Natural killer cell treated with Interleukin-12 subunit alpha and Interleukin-12 subunit beta and Interleukin-15 and Interleukin-18, amount 100 ng/mL, for 72 hours (primary cell): ENCODE data around the gene FAM149B1. TPM values are rescaled to one million over a fixed set of nuclear protein-coding genes. Genes with fewer than 3 reads are reported as not detected.

Source experiments
- total RNA-seq, 2 donors: library from RNA; stranded (reverse); gene quantifications; one replicate each; pipeline ENCODE4 v1.2.3, GENCODE V29; 2022

FAM149B1 gene
- total RNA-seq, 2 donors from 2014 or later: 12.3 to 13.4 TPM

Other genes with a start within 250 kb of the FAM149B1 start
- not detected for gene PLA2G12B, start 213.3 kb upstream of the FAM149B1 start, total RNA-seq
- 10 to 100 TPM; 30.8 to 61.1 TPM for gene P4HA1, start 71.3 kb upstream of the FAM149B1 start, total RNA-seq
- gene NUDT13, start 57.7 kb upstream of the FAM149B1 start, total RNA-seq: 1 to 10 TPM; 1.1 to 1.3 TPM
- gene ECD, start 111 bp upstream of the FAM149B1 start, total RNA-seq: 10 to 100 TPM; 38.8 to 42.0 TPM
- 10 to 100 TPM; 38.8 to 68.9 TPM for gene DNAJC9, start 79.1 kb downstream of the FAM149B1 start, total RNA-seq
- gene MRPS16, start 84.5 kb downstream of the FAM149B1 start, total RNA-seq: 100 to 1,000 TPM in 1 of 2 donors, 10 to 100 TPM in 1; 83.1 to 118 TPM
- gene CFAP70, start 190.7 kb downstream of the FAM149B1 start, total RNA-seq: 1 to 10 TPM in 1 of 2 donors, under 1 TPM in 1; 0.50 to 1.5 TPM
- gene ANXA7, start 245.9 kb downstream of the FAM149B1 start, total RNA-seq: 100 to 1,000 TPM; 104 to 123 TPM